Measurements from ENCODE around the gene TIAM2.

DNA sequence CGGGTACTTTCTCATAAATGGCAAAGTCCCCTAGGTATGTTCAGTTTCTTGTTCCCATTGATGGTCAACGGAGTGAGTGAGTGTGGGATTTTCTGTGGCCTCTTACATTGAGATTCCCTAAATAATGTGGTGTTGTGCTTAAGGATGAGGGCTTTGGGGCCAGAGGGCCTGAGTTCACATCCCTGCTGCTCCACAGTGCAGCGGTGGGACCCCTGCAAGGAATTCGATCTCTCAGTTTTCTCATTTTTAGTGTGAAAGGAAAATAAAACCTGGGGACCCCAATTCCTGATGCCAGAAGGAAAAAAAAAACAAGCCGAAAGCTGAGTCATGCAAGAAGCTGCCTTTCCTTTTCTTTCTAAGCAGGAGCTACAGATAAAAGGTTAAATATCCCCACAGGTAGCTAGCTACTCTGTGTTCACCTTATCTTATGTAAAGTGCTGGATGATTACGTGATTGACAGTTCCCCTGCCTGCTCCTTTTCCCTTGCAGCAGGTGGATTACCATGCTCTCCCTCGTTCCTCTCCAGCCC, 148.5 kb downstream of the TIAM2 start:
- TF ChIP-seq POLR2AphosphoS5 (IDR thresholded peaks at IDR 0.05; ENCODE audit: borderline replicate concordance, low read depth, low read length): no peak
- TF ChIP-seq EZH2 (IDR thresholded peaks at IDR 0.05): no peak
